Measurements from ENCODE around the gene ABI1. TPM values are rescaled to one million over a fixed set of nuclear protein-coding genes. Genes with fewer than 3 reads are reported as not detected.

Gene ABI1
- total RNA-seq, 2 experiments from 2014 or later = 83.2 to 83.6 TPM

GRCh38 chr10:26824015-26824690 is 36.6 kb downstream of the ABI1 start:
- ChIA-PET POLR2A (interaction anchor here (0.7 kb wide), 1 partner anchor 317 kb away, joined by 4 read pairs; no protein-coding TSS in a partner anchor), CTCF (no interaction called here)
- H3K27ac ChIP-seq (ENCODE audit: low read depth in 1 of 2, low read length in 2 of 2) = no peak overlapping the region
- H3K4me3 Mint-ChIP-seq = no peak overlapping the region
- no peaks in the 10 kb centered on the region for H3K9me3 Mint-ChIP-seq
- no peak for TF ChIP-seq CTCF (IDR thresholded peaks at IDR 0.05)
- ATAC-seq (ENCODE audit: poor library complexity) = no peak
- H3K36me3 Mint-ChIP-seq (ENCODE audit: low read depth) = peaks cover 44% of the 10 kb centered on the region
- H3K4me1 Mint-ChIP-seq (ENCODE audit: low read depth) = peaks cover 75% of the 10 kb centered on the region
- intact Hi-C loops (cut with DNase I, micrococcal nuclease) = loop anchor here in 1 of 2 experiments (5.0 kb wide), 1 partner anchor 33 kb away; no protein-coding TSS in a partner anchor
- no peak for DNase-seq
- H3K4me3 ChIP-seq (ENCODE audit: low read length) = no peak overlapping the region
- no peaks in the 10 kb centered on the region for H3K9me3 ChIP-seq (ENCODE audit: control insufficient read depth in 1 of 2, insufficient read depth in 1 of 2, low read length in 2 of 2)
- H3K27me3 Mint-ChIP-seq = no peaks in the 10 kb centered on the region
- H3K27ac Mint-ChIP-seq = peak overlapping the region; percentile 1
- H3K27me3 ChIP-seq (ENCODE audit: control insufficient read depth in 1 of 2, insufficient read depth in 2 of 2, low read length in 2 of 2) = no peaks in the 10 kb centered on the region
- H3K36me3 ChIP-seq (ENCODE audit: insufficient read depth, low read length) = peaks cover 14% of the 10 kb centered on the region
- peaks cover 25% of the 10 kb centered on the region for H3K4me1 ChIP-seq (ENCODE audit: insufficient read depth, low read length)

- ATAC-seq (ENCODE audit: poor library complexity) (no peak), DNase-seq (no peak)
- Histone ChIP-seq H3K27ac (ENCODE audit: low read depth in 1 of 2, low read length in 2 of 2) (no peak overlapping the region), H3K36me3 (ENCODE audit: insufficient read depth, low read length) (peaks cover 14% of the 10 kb centered on the region), H3K4me1 (ENCODE audit: insufficient read depth, low read length) (peaks cover 18% of the 10 kb centered on the region), H3K4me3 (ENCODE audit: low read length) (no peak overlapping the region), H3K27me3 (ENCODE audit: control insufficient read depth in 1 of 2, insufficient read depth in 2 of 2, low read length in 2 of 2) (no peaks in the 10 kb centered on the region), H3K9me3 (ENCODE audit: control insufficient read depth in 1 of 2, insufficient read depth in 1 of 2, low read length in 2 of 2) (no peaks in the 10 kb centered on the region)
- H3K27ac Mint-ChIP-seq = peak overlapping the region; percentile 0
- POLR2A ChIA-PET = no interaction called here
- intact Hi-C loops (cut with DNase I, micrococcal nuclease) = loop anchor here in 1 of 2 experiments (5.0 kb wide), 1 partner anchor 35 kb away; no protein-coding TSS in a partner anchor
- peaks cover 57% of the 10 kb centered on the region for H3K36me3 Mint-ChIP-seq (ENCODE audit: low read depth)
- H3K27me3 Mint-ChIP-seq = no peaks in the 10 kb centered on the region
- no peaks in the 10 kb centered on the region for H3K9me3 Mint-ChIP-seq
- TF ChIP-seq CTCF (IDR thresholded peaks at IDR 0.05) = no peak
- no peak overlapping the region for H3K4me3 Mint-ChIP-seq
- CTCF ChIA-PET = no interaction called here
- peaks cover 73% of the 10 kb centered on the region for H3K4me1 Mint-ChIP-seq (ENCODE audit: low read depth)
Observed at GRCh38 chr10:26821699-26822570, 38.8 kb downstream of the ABI1 start.

GRCh38 chr10:26815500-26815899 is 45.3 kb downstream of the ABI1 start:
- H3K9me3 Mint-ChIP-seq = no peaks in the 10 kb centered on the region
- Histone ChIP-seq H3K9me3 (ENCODE audit: control insufficient read depth in 1 of 2, insufficient read depth in 1 of 2, low read length in 2 of 2) (no peaks in the 10 kb centered on the region), H3K27me3 (ENCODE audit: control insufficient read depth in 1 of 2, insufficient read depth in 2 of 2, low read length in 2 of 2) (no peaks in the 10 kb centered on the region), H3K36me3 (ENCODE audit: insufficient read depth, low read length) (peaks cover 3% of the 10 kb centered on the region), H3K4me1 (ENCODE audit: insufficient read depth, low read length) (peaks cover 5% of the 10 kb centered on the region), H3K4me3 (ENCODE audit: low read length) (no peak overlapping the region), H3K27ac (ENCODE audit: low read depth in 1 of 2, low read length in 2 of 2) (no peak overlapping the region)
- H3K4me1 Mint-ChIP-seq (ENCODE audit: low read depth) = peaks cover 74% of the 10 kb centered on the region
- ChIA-PET CTCF (interaction anchor here (1.0 to 1.2 kb wide), 2 partner anchors 10 to 30 kb away, joined by 3 read pairs; no protein-coding TSS in a partner anchor), POLR2A (interaction anchor here (0.8 kb wide), 1 partner anchor 10 kb away, joined by 3 read pairs; no protein-coding TSS in a partner anchor)
- no peak overlapping the region for H3K4me3 Mint-ChIP-seq
- intact Hi-C loops (cut with DNase I, micrococcal nuclease) = no loop called here
- TF ChIP-seq CTCF (IDR thresholded peaks at IDR 0.05) = no peak
- no peak for ATAC-seq (ENCODE audit: poor library complexity)
- H3K36me3 Mint-ChIP-seq (ENCODE audit: low read depth) = peaks cover 58% of the 10 kb centered on the region
- H3K27ac Mint-ChIP-seq = no peak overlapping the region
- DNase-seq = no peak
- H3K27me3 Mint-ChIP-seq = no peaks in the 10 kb centered on the region
